Measurements from ENCODE around the gene DCAF5.

DNA sequence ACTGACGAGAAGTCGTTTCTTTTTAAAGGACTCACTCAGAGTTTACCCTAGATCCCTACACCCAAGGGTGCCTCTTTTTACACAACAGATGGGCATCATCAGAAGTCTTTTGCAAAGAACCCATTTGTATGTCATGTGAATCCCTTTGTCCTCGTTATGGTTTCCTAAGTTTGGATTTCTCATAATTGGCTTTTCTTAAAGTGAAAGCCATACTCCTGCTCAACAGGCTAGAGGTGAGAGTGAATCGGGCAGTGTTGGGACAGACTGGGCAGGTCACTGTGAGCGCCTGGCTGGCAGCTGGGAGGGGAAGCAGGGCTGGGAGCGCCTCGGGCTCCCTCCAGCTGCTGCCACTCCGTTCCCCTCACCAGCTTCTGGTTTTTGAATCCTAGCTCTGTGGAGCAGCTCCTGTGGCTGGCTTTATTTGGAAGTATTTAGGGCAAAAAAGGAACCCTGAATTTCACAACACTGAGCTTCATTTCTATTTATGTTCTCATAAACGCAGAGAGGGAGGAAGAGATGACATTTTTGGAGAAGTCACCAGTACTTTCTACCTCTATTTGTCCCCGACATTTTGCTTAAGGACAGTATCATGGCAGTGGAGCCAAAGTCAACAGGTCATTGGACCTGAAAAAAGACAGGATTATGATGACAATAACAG, 110.0 kb downstream of the DCAF5 start:
- no peak for TF ChIP-seq EZH2 (IDR thresholded peaks at IDR 0.05; ENCODE audit: low read depth)
- TF ChIP-seq, protein P1, sequence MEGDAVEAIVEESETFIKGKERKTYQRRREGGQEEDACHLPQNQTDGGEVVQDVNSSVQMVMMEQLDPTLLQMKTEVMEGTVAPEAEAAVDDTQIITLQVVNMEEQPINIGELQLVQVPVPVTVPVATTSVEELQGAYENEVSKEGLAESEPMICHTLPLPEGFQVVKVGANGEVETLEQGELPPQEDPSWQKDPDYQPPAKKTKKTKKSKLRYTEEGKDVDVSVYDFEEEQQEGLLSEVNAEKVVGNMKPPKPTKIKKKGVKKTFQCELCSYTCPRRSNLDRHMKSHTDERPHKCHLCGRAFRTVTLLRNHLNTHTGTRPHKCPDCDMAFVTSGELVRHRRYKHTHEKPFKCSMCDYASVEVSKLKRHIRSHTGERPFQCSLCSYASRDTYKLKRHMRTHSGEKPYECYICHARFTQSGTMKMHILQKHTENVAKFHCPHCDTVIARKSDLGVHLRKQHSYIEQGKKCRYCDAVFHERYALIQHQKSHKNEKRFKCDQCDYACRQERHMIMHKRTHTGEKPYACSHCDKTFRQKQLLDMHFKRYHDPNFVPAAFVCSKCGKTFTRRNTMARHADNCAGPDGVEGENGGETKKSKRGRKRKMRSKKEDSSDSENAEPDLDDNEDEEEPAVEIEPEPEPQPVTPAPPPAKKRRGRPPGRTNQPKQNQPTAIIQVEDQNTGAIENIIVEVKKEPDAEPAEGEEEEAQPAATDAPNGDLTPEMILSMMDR (conservative IDR thresholded peaks at IDR 0.05), result no peak
